Heart left ventricle (tissue), 16 donors: Measurements from ENCODE around the gene THAP11. TPM values are rescaled to one million over a fixed set of nuclear protein-coding genes. Genes with fewer than 3 reads are reported as not detected.

ENCODE experiments used
- ATAC-seq, 4 donors: fragments of 200-7000 bp; cut with Tn5 transposase; one replicate each; pipeline ENCODE4 v1.9.1; 2020 to 2022; ENCODE audit warnings: moderate library complexity in 4 of 4, mild to moderate bottlenecking in 3 of 4, moderate number of reproducible peaks in 1 of 4
- DNase-seq, 5 donors: peaks; one replicate each; pipeline ENCODE4 v3.0.0-alpha.2; 2020
- H3K27ac ChIP-seq, 12 donors: fragments of 200-600 bp; sonication (generic) in 4 of 12; one replicate each; pipeline versions ENCODE4 v1.5.0 to v1.8.0; 2016 to 2022; ENCODE audit warnings: mild to moderate bottlenecking in 2 of 12
- H3K27me3 ChIP-seq, 9 donors: fragments of 200-600 bp; sonication (generic) in 2 of 9; one replicate each; pipeline versions ENCODE4 v1.5.1 to v1.8.0; 2016 to 2022; ENCODE audit warnings: mild to moderate bottlenecking in 3 of 9
- H3K36me3 ChIP-seq, 9 donors: fragments of 200-600 bp; sonication (generic) in 2 of 9; one replicate each; pipeline versions ENCODE4 v1.5.0 to v1.8.0; 2018 to 2022; ENCODE audit warnings: mild to moderate bottlenecking in 2 of 9
- H3K4me1 ChIP-seq, 12 donors: fragments of 200-600 bp; sonication (generic) in 4 of 12; one replicate each; pipeline versions ENCODE4 v1.5.0 to v1.8.0; 2016 to 2022; ENCODE audit warnings: mild to moderate bottlenecking in 3 of 12
- H3K4me3 ChIP-seq, 12 donors: fragments of 200-600 bp; sonication (generic) in 4 of 12; one replicate each; pipeline versions ENCODE4 v1.5.0 to v1.8.0; 2017 to 2022; ENCODE audit warnings: mild to moderate bottlenecking in 9 of 12, moderate library complexity in 4 of 12
- H3K9me3 ChIP-seq, 12 donors: fragments of 200-600 bp; sonication (generic) in 4 of 12; one replicate each; pipeline versions ENCODE4 v1.5.0 to v1.8.0; 2016 to 2022; ENCODE audit warnings: mild to moderate bottlenecking in 1 of 12
- CTCF ChIP-seq, 12 donors: fragments of 200-600 bp; sonication (generic) in 4 of 12; IDR thresholded peaks; one replicate each; pipeline versions ENCODE4 v1.5.0 to v1.8.0; 2018 to 2022; ENCODE audit warnings: antibody characterized with exemption in 12 of 12, mild to moderate bottlenecking in 5 of 12
- POLR2A ChIP-seq, 2 donors: fragments of 450-650 bp; IDR thresholded peaks; one replicate each; pipeline ENCODE4 v1.6.1; 2017; ENCODE audit warnings: antibody characterized with exemption in 2 of 2, mild to moderate bottlenecking in 2 of 2, moderate library complexity in 2 of 2
- WGBS, 4 donors: extraction: QIAGEN DNeasy Blood & Tissue Kit in 2 of 4; methylation state at CpG; one replicate each; pipeline versions ENCODE4 v1.1.5 to v1.1.7; 2013 to 2018; 5-methylcytosine and 5-hydroxymethylcytosine counted together
- intact Hi-C, 10 donors: fragments of 100-400 bp; cut with DNase I; formaldehyde crosslinking; loops; one replicate each; pipeline versions ENCODE4 v1.11.1 to v1.14.2; 2022
- polyA plus RNA-seq, 2 donors: library from polyadenylated mRNA; stranded (reverse); fragments of 200-250 nt; gene quantifications; one replicate each; pipeline ENCODE4 v1.2.3, GENCODE V29; 2013
- total RNA-seq, 9 donors: library from RNA; depleted of rRNA in 2 of 9; stranded (reverse); fragments of >200 nt in 2 of 9; fragmentation: NEBNext Ultra II Directional in 3 of 9; extraction: Animal tissue kit (Norgen Biotek cat#: 25700) in 3 of 9; gene quantifications; one replicate each; pipeline versions ENCODE4 v1.1.0 to v1.2.4, GENCODE V29; 2016 to 2023
- donor health status: ischemic (EF 13 %, LVEDD 7.1; RV severe dilation, severe dysfunction).
- donor health status: healthy with polysubstance abuse.
- donor health status: DM: no; HTN: yes; CAD: no.
- donor health status: DM: no; HTN: no; CAD: no.
- donor health status: ischemic (EF 25% LVEDD 6.9; RV normal size, moderate dysfunction).
- donor health status: ischemic (EF 25% LVEDD 5.7; RV mildly dilated, moderate dysfunction).
- donor health status: healthy.
- donor health status: DM: yes; HTN: yes; CAD: no.
- donor health status: ischemic (EF 35%, LVEDD 5.7; RV mildly dilated, moderate dysfunction).
- donor health status: nonischemic (EF 11% LVEDD 7.7; RV severe dilation, severe dysfunction).
- donor health status: DM: yes; HTN: yes; CAD: no.
- donor health status: PGD.
- donor health status: ischemic (EF 29% LVEDD 5.4; RV normal size, mild dysfunction).
- donor health status: nonischemic (EF 23%, LVEDD 6.1; RV moderate dilation, normal function).

The THAP11 gene
- total and polyA plus RNA-seq, 11 donors = 10.6 to 87.5 (median 27.4) TPM

- H3K4me1 ChIP-seq = peaks cover 0 to 56% (median 32%) of the 10 kb centered on the region in 12 donors
- H3K4me3 ChIP-seq = no peak overlapping the region
- no peaks in the 10 kb centered on the region for H3K27me3 ChIP-seq
- intact Hi-C loops = loop anchor here in 9 of 10 donors (2.0 to 10.0 kb wide), 8 partner anchors 45 to 163 kb away; no protein-coding TSS in a partner anchor
- H3K27ac ChIP-seq = peak overlapping the region; percentile 57 to 94 (median 84)
- peak; percentile 60 to 66 (median 62) for ATAC-seq
- WGBS, 4 donors = 57 to 84% (median 71%) methylated on average over 16 to 21 of the region's 21 CpGs
- DNase-seq = peak in 4 of 5 donors; percentile 42 to 84 (median 62)
- TF ChIP-seq CTCF (IDR thresholded peaks at IDR 0.05) = no peak
- no peak for TF ChIP-seq POLR2A (IDR thresholded peaks at IDR 0.05)
- peaks cover 0 to 97% (median 82%) of the 10 kb centered on the region in 9 donors for H3K36me3 ChIP-seq
- H3K9me3 ChIP-seq = no peaks in the 10 kb centered on the region
Observed at GRCh38 chr16:67881621-67882161, 39.6 kb downstream of the THAP11 start.

GRCh38 chr16:67882374-67883145 is 40.4 kb downstream of the THAP11 start:
- Histone ChIP-seq H3K36me3 (peaks cover 0 to 89% (median 73%) of the 10 kb centered on the region in 9 donors), H3K27me3 (no peaks in the 10 kb centered on the region), H3K4me1 (peaks cover 0 to 56% (median 32%) of the 10 kb centered on the region in 12 donors), H3K9me3 (no peaks in the 10 kb centered on the region), H3K27ac (peak overlapping the region; percentile 57 to 94 (median 84)), H3K4me3 (no peak overlapping the region)
- ATAC-seq (peak; percentile 62 to 85 (median 69)), DNase-seq (peak in 4 of 5 donors; percentile 78 to 88 (median 83))
- 52 to 61% (median 58%) methylated on average over 17 to 18 of the region's 18 CpGs for WGBS, 4 donors
- TF ChIP-seq POLR2A (IDR thresholded peaks at IDR 0.05) = no peak
- TF ChIP-seq CTCF (IDR thresholded peaks at IDR 0.05) = peak in 3 of 12 donors; percentile 15 to 31 (median 16)
- intact Hi-C loops = loop anchor here in 9 of 10 donors (2.0 to 10.0 kb wide), 8 partner anchors 44 to 162 kb away; no protein-coding TSS in a partner anchor

GRCh38 chr16:67883146-67883871 is 41.2 kb downstream of the THAP11 start:
- intact Hi-C loops = loop anchor here in 9 of 10 donors (2.0 to 10.0 kb wide), 8 partner anchors 43 to 161 kb away; no protein-coding TSS in a partner anchor
- Histone ChIP-seq H3K27ac (peak overlapping the region; percentile 44 to 94 (median 78)), H3K36me3 (peaks cover 0 to 81% (median 66%) of the 10 kb centered on the region in 9 donors), H3K9me3 (no peaks in the 10 kb centered on the region), H3K4me3 (no peak overlapping the region), H3K4me1 (peaks cover 0 to 56% (median 32%) of the 10 kb centered on the region in 12 donors), H3K27me3 (no peaks in the 10 kb centered on the region)
- DNase-seq (no peak), ATAC-seq (no peak)
- no peak for TF ChIP-seq CTCF (IDR thresholded peaks at IDR 0.05)
- TF ChIP-seq POLR2A (IDR thresholded peaks at IDR 0.05) = no peak
- WGBS, 4 donors = 66 to 83% (median 70%) methylated on average over 5 to 6 of the region's 6 CpGs
